A549 (cell line): ENCODE data around the gene RASGRF1. TPM values are rescaled to one million over a fixed set of nuclear protein-coding genes. Genes with fewer than 3 reads are reported as not detected.

Source experiments
- ATAC-seq, 2 experiments: fragments of 200-7000 bp in 1 of 2; fragments of >200 bp in 1 of 2; cut with Nextera tagmentation in 1 of 2; cut with Tn5 transposase in 1 of 2; 3 replicates each; pipeline versions ENCODE4 v1.8.0 to v1.9.1; 2018 to 2020; ENCODE audit warnings: mild to moderate bottlenecking in 1 of 2, moderate library complexity in 1 of 2
- CTCF ChIA-PET: fragments of 300-600 bp; sonication (Branson Sonifier 250); formaldehyde crosslinking; extraction: SDS; loops from one replicate; lab custom pipeline; 2021; ENCODE audit warnings: antibody characterized with exemption, inconsistent platforms; lab: Yijun Ruan, JAX
- POLR2A ChIA-PET: fragments of 350-600 bp; formaldehyde crosslinking; extraction: SDS; loops from one replicate; lab custom pipeline; 2021; ENCODE audit warnings: antibody characterized with exemption, inconsistent platforms; lab: Yijun Ruan, JAX
- DNase-seq, 2 experiments: peaks; one replicate each; pipeline versions ENCODE4 v3.0.0 to v3.0.0-alpha.2; 2011 to 2016; ENCODE audit warnings: low read depth in 1 of 2, low spot score in 1 of 2
- FAIRE-seq: peaks from 2 replicates; lab custom pipeline; 2011; peaks lifted over from hg19 to GRCh38; lab: Jason Lieb, UNC
- H3K27ac ChIP-seq, 2 experiments: fragments of >200 bp; sonication (Bioruptor Twin); formaldehyde crosslinking; 3 replicates each; pipeline ENCODE4 v1.5.1; 2016 to 2017
- H3K4me1 ChIP-seq: fragments of >200 bp; sonication (Bioruptor Twin); formaldehyde crosslinking; 3 replicates; pipeline ENCODE4 v1.6.1; 2016
- H3K4me2 ChIP-seq: fragments of >200 bp; sonication (Bioruptor Twin); formaldehyde crosslinking; 3 replicates; pipeline ENCODE4 v1.6.1; 2016
- H3K4me3 ChIP-seq: fragments of >200 bp; sonication (Bioruptor Twin); formaldehyde crosslinking; 3 replicates; pipeline ENCODE4 v1.5.1; 2016
- H3K9me3 ChIP-seq: fragments of >200 bp; sonication (Bioruptor Twin); formaldehyde crosslinking; 3 replicates; pipeline ENCODE4 v1.6.1; 2016
- CEBPB ChIP-seq, 2 experiments: fragments of >200 bp in 1 of 2; sonication (Bioruptor Twin) in 1 of 2; formaldehyde crosslinking in 1 of 2; IDR thresholded peaks; 2 replicates each; pipeline ENCODE4 v1.6.1; 2012 to 2016
- CHD2 ChIP-seq: fragments of 150-350 bp; IDR thresholded peaks from 2 replicates; pipeline ENCODE4 v1.6.1; 2014; ENCODE audit warnings: low read length; ENCODE audit not compliant: partially characterized antibody
- EP300 ChIP-seq, 2 experiments: fragments of >200 bp; sonication (Bioruptor Twin); formaldehyde crosslinking; IDR thresholded peaks; 2 replicates in 1 of 2; 3 replicates in 1 of 2; pipeline ENCODE4 v1.6.1; 2016 to 2017
- HEYL ChIP-seq: fragments of 250-450 bp; sonication (Bioruptor Pico); IDR thresholded peaks from 2 replicates; pipeline ENCODE4 v1.8.0; 2021; ENCODE audit warnings: mild to moderate bottlenecking, moderate library complexity
- HOXA7 ChIP-seq: fragments of 250-450 bp; sonication (Bioruptor Pico); IDR thresholded peaks from 2 replicates; pipeline ENCODE4 v1.5.0; 2020; ENCODE audit warnings: mild to moderate bottlenecking, moderate library complexity
- HOXB13 ChIP-seq: fragments of 250-450 bp; sonication (Bioruptor Pico); IDR thresholded peaks from 2 replicates; pipeline ENCODE4 v1.5.0; 2020; ENCODE audit warnings: low read depth, mild to moderate bottlenecking, moderate library complexity
- HOXB5 ChIP-seq: fragments of 250-450 bp; sonication (Bioruptor Pico); IDR thresholded peaks from 2 replicates; pipeline ENCODE4 v1.5.0; 2020; ENCODE audit warnings: mild to moderate bottlenecking, moderate library complexity
- JUN ChIP-seq, 2 experiments: fragments of >200 bp; sonication (Bioruptor Twin); formaldehyde crosslinking; IDR thresholded peaks; 2 replicates in 1 of 2; 3 replicates in 1 of 2; pipeline ENCODE4 v1.6.1; 2016 to 2017
- MAZ ChIP-seq: fragments of 150-350 bp; IDR thresholded peaks from 2 replicates; pipeline ENCODE4 v1.6.1; 2014; ENCODE audit warnings: antibody characterized with exemption, low read depth, low read length, borderline replicate concordance
- RFX5 ChIP-seq: fragments of 450-650 bp; IDR thresholded peaks from 2 replicates; pipeline ENCODE4 v1.7.1; 2014; ENCODE audit warnings: antibody characterized with exemption, mild to moderate bottlenecking, moderate library complexity
- SREBF2 ChIP-seq: fragments of 450-650 bp; IDR thresholded peaks from 2 replicates; pipeline ENCODE4 v1.6.1; 2014; ENCODE audit warnings: mild to moderate bottlenecking, moderate library complexity
- TFCP2L1 ChIP-seq: fragments of 250-450 bp; sonication (Bioruptor Pico); IDR thresholded peaks from 2 replicates; pipeline ENCODE4 v1.5.0; 2021; ENCODE audit warnings: mild to moderate bottlenecking
- USF2 ChIP-seq: fragments of 450-650 bp; IDR thresholded peaks from 2 replicates; pipeline ENCODE4 v1.6.1; 2014; ENCODE audit warnings: antibody characterized with exemption
- ZSCAN20 ChIP-seq: fragments of 250-450 bp; sonication (Bioruptor Pico); IDR thresholded peaks from 2 replicates; pipeline ENCODE4 v1.8.0; 2022; ENCODE audit warnings: mild to moderate bottlenecking, moderate library complexity
- WGBS: methylation state at CpG from one replicate; pipeline ENCODE4 v1.1.6; 2017; ENCODE audit errors: missing lambda C conversion rate; 5-methylcytosine and 5-hydroxymethylcytosine counted together
- polyA plus RNA-seq, 4 experiments: library from polyadenylated mRNA; depleted of rRNA in 3 of 4; stranded (reverse); fragments of >200 nt; fragmentation: RNase III in 1 of 4; extraction: RNeasy Plus Mini Kit Qiagen cat#74134 plus additional on column Dnase treatment in 1 of 4; gene quantifications; 2 replicates in 3 of 4; 3 replicates in 1 of 4; pipeline ENCODE4 v1.2.3, GENCODE V29; 2011 to 2017
- TF ChIP-seq, protein P1 (sequence below): fragments of 150-350 bp; IDR thresholded peaks from 2 replicates; pipeline ENCODE4 v1.6.1; 2014; ENCODE audit warnings: low read depth, mild to moderate bottlenecking, low read length
- TF ChIP-seq, protein P2 (sequence below): IDR thresholded peaks from 2 replicates; pipeline ENCODE4 v1.6.1; 2012
- TF ChIP-seq, protein P3 (sequence below): fragments of 250-450 bp; sonication (Bioruptor Pico); IDR thresholded peaks from 2 replicates; pipeline ENCODE4 v1.5.0; 2021; ENCODE audit warnings: mild to moderate bottlenecking, moderate library complexity, borderline replicate concordance
- TF ChIP-seq, protein P4 (sequence below): fragments of 200-600 bp; sonication (generic); IDR thresholded peaks from 2 replicates; pipeline ENCODE4 v1.6.1; 2016; ENCODE audit warnings: antibody characterized with exemption, mild to moderate bottlenecking, moderate library complexity
- TF ChIP-seq, protein P5 (sequence below): IDR thresholded peaks from 2 replicates; pipeline ENCODE4 v1.6.1; 2012

The RASGRF1 gene
- polyA plus RNA-seq, 2 of the 4 experiments (the other 2 are of a cell fraction) = 0.13 to 0.21 TPM

DNA sequence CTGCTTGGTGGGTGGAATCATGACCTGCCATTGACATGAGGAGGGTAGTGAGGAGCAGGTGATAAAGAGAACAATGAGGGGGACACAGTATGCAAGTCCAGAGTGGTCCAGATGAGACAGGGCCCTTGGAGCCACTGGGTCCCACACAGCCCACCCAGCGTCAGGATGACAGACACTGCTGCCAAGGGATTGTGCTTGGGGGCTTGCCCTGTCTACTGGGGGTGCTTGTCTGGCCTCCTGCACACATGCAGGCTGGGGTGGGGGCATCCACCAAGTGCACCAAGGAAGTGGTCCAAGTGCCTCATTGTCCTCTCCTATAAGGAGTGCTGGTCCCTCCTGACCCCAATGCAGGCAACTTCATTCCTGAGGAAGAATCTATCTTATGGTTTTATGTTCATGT is 106.5 kb downstream of the RASGRF1 start:
- no peak overlapping the region for H3K4me2 ChIP-seq
- peaks cover 16% of the 10 kb centered on the region for H3K4me1 ChIP-seq
- ChIA-PET CTCF (interaction anchor here (1.3 to 11.0 kb wide), 2 partner anchors 45 to 75 kb away, joined by 3 to 128 read pairs; no protein-coding TSS in a partner anchor), POLR2A (no interaction called here)
- no peak for TF ChIP-seq EP300 (IDR thresholded peaks at IDR 0.05)
- TF ChIP-seq, protein P1, sequence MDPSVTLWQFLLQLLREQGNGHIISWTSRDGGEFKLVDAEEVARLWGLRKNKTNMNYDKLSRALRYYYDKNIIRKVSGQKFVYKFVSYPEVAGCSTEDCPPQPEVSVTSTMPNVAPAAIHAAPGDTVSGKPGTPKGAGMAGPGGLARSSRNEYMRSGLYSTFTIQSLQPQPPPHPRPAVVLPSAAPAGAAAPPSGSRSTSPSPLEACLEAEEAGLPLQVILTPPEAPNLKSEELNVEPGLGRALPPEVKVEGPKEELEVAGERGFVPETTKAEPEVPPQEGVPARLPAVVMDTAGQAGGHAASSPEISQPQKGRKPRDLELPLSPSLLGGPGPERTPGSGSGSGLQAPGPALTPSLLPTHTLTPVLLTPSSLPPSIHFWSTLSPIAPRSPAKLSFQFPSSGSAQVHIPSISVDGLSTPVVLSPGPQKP = no peak
- TF ChIP-seq, protein P2, sequence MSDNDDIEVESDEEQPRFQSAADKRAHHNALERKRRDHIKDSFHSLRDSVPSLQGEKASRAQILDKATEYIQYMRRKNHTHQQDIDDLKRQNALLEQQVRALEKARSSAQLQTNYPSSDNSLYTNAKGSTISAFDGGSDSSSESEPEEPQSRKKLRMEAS = no peak
- no peak for TF ChIP-seq MAZ
- no peak for TF ChIP-seq HOXB5
- TF ChIP-seq, protein P3, sequence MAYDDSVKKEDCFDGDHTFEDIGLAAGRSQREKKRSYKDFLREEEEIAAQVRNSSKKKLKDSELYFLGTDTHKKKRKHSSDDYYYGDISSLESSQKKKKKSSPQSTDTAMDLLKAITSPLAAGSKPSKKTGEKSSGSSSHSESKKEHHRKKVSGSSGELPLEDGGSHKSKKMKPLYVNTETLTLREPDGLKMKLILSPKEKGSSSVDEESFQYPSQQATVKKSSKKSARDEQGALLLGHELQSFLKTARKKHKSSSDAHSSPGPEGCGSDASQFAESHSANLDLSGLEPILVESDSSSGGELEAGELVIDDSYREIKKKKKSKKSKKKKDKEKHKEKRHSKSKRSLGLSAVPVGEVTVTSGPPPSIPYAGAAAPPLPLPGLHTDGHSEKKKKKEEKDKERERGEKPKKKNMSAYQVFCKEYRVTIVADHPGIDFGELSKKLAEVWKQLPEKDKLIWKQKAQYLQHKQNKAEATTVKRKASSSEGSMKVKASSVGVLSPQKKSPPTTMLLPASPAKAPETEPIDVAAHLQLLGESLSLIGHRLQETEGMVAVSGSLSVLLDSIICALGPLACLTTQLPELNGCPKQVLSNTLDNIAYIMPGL = no peak
- no peak for TF ChIP-seq USF2
- TF ChIP-seq TFCP2L1 = no peak
- TF ChIP-seq, protein P4, sequence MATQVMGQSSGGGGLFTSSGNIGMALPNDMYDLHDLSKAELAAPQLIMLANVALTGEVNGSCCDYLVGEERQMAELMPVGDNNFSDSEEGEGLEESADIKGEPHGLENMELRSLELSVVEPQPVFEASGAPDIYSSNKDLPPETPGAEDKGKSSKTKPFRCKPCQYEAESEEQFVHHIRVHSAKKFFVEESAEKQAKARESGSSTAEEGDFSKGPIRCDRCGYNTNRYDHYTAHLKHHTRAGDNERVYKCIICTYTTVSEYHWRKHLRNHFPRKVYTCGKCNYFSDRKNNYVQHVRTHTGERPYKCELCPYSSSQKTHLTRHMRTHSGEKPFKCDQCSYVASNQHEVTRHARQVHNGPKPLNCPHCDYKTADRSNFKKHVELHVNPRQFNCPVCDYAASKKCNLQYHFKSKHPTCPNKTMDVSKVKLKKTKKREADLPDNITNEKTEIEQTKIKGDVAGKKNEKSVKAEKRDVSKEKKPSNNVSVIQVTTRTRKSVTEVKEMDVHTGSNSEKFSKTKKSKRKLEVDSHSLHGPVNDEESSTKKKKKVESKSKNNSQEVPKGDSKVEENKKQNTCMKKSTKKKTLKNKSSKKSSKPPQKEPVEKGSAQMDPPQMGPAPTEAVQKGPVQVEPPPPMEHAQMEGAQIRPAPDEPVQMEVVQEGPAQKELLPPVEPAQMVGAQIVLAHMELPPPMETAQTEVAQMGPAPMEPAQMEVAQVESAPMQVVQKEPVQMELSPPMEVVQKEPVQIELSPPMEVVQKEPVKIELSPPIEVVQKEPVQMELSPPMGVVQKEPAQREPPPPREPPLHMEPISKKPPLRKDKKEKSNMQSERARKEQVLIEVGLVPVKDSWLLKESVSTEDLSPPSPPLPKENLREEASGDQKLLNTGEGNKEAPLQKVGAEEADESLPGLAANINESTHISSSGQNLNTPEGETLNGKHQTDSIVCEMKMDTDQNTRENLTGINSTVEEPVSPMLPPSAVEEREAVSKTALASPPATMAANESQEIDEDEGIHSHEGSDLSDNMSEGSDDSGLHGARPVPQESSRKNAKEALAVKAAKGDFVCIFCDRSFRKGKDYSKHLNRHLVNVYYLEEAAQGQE = no peak
- no peak for TF ChIP-seq HOXA7 (CRISPR knock-in tag)
- TF ChIP-seq CHD2 = no peak
- TF ChIP-seq RFX5 = no peak
- no peak for TF ChIP-seq ZSCAN20 (CRISPR knock-in tag)
- no peak for TF ChIP-seq JUN (IDR thresholded peaks at IDR 0.05)
- TF ChIP-seq HOXB13 (CRISPR knock-in tag) = no peak
- no peak for TF ChIP-seq SREBF2
- TF ChIP-seq CEBPB (IDR thresholded peaks at IDR 0.05) = no peak
- no peak for TF ChIP-seq HEYL
- WGBS = 57% methylated on average over 1 of the region's 1 CpG
- no peak overlapping the region for H3K4me3 ChIP-seq
- no peak for DNase-seq
- FAIRE-seq = no peak
- no peaks in the 10 kb centered on the region for H3K9me3 ChIP-seq
- no peak overlapping the region for H3K27ac ChIP-seq
- ATAC-seq = no peak

DNA sequence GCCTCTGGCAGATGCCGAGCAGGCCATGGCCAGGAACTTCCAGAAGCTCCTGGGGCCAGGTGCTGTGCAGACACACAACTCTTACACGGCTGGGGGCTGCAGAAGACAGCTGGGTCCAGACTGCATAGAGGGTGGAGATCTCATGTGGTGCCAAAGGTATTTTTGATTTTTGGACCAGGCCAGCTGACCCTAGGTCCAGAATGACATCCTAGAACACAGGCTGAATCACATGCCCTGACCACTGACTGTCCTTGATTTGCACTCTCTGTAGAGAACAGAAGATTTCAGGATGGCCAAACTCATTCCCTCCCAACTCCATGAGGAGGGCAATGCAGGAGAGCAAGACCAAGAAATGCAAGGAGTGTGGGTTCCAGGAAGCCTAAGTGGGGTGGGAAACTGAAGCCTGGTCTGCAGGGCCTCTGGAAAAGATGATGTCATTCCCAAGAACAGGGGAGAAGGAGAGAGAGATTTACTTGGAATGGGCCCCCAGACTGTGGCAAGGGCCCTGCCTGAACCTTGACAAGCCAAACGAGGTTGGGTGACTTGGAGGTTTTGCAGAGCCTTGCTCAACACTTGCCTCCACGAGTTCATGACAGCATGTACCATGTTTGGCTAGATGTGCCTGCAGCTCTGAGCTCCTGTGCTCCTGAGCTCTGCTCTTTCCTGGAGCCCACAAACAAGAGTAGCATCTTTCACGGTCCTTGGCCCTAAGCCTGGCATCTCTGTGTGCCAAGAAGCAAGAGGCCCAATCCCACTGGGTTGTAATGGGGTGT is 107.2 kb downstream of the RASGRF1 start:
- Histone ChIP-seq H3K27ac (no peak overlapping the region), H3K9me3 (no peaks in the 10 kb centered on the region), H3K4me2 (no peak overlapping the region), H3K4me3 (no peak overlapping the region), H3K4me1 (peaks cover 9% of the 10 kb centered on the region)
- POLR2A ChIA-PET = no interaction called here
- CTCF ChIA-PET = interaction anchor here (0.6 to 11.0 kb wide), 4 partner anchors 16 to 75 kb away, joined by 3 to 128 read pairs (median 4); no protein-coding TSS in a partner anchor
- FAIRE-seq (no peak), ATAC-seq (no peak), DNase-seq (no peak)
- 42% methylated on average over 5 of the region's 5 CpGs for WGBS
- TF ChIP-seq, protein P5, sequence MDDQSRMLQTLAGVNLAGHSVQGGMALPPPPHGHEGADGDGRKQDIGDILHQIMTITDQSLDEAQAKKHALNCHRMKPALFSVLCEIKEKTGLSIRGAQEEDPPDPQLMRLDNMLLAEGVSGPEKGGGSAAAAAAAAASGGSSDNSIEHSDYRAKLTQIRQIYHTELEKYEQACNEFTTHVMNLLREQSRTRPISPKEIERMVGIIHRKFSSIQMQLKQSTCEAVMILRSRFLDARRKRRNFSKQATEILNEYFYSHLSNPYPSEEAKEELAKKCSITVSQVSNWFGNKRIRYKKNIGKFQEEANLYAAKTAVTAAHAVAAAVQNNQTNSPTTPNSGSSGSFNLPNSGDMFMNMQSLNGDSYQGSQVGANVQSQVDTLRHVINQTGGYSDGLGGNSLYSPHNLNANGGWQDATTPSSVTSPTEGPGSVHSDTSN = no peak
